DOHH2 (cell line): ENCODE measurements around the gene NPIPA1.
"Not testable (repeated sequence)": the region's sequence is repeated elsewhere in the genome, so short reads cannot be mapped to it uniquely, and the experiment has no call there.

ENCODE experiments used
- CTCF ChIP-seq: fragments of 200-600 bp; sonication (generic); IDR thresholded peaks from one replicate; pipeline ENCODE4 v1.5.1; 2014; ENCODE audit warnings: antibody characterized with exemption, mild to moderate bottlenecking, low read depth, low read length; ENCODE audit not compliant: poor library complexity, severe bottlenecking
- EZH2phosphoT487 ChIP-seq: fragments of 200-600 bp; sonication (generic); IDR thresholded peaks from 2 replicates; pipeline ENCODE4 v1.6.1; 2017; ENCODE audit warnings: borderline replicate concordance, mild to moderate bottlenecking, antibody characterized with exemption, low read length, moderate library complexity, mixed read lengths

- not testable (repeated sequence) for TF ChIP-seq CTCF, EZH2phosphoT487
Measured at GRCh38 chr16:14932581-14933375, 4.5 kb upstream of the NPIPA1 start.
